Loucy (cell line): ENCODE data around the gene RAB11FIP3.

Experiments
- H2AFZ ChIP-seq: fragments of 200-600 bp; sonication (generic); 2 replicates; pipeline ENCODE4 v1.6.0; 2016; ENCODE audit warnings: antibody characterized with exemption, mild to moderate bottlenecking, low read length, moderate library complexity
- H3F3A ChIP-seq: fragments of 200-600 bp; 2 replicates; pipeline ENCODE4 v1.6.0; 2016; ENCODE audit warnings: antibody characterized with exemption, low read depth, mild to moderate bottlenecking
- H3K27me3 ChIP-seq: fragments of 200-600 bp; sonication (generic); 2 replicates; pipeline ENCODE4 v1.6.1; 2014; ENCODE audit warnings: low read length, mild to moderate bottlenecking; ENCODE audit not compliant: insufficient read depth, poor library complexity, severe bottlenecking
- H3K36me3 ChIP-seq: fragments of 200-600 bp; sonication (generic); 2 replicates; pipeline ENCODE4 v1.6.1; 2016; ENCODE audit warnings: low read length; ENCODE audit not compliant: insufficient read depth
- H3K4me1 ChIP-seq: fragments of 200-600 bp; sonication (generic); 2 replicates; pipeline ENCODE4 v1.5.1; 2014; ENCODE audit warnings: low read length, mild to moderate bottlenecking; ENCODE audit not compliant: insufficient read depth, poor library complexity, severe bottlenecking
- H3K4me2 ChIP-seq: fragments of 200-600 bp; sonication (generic); 2 replicates; pipeline ENCODE4 v1.6.0; 2014; ENCODE audit warnings: antibody characterized with exemption, low read length, low read depth, mild to moderate bottlenecking; ENCODE audit not compliant: poor library complexity, severe bottlenecking
- H3K4me3 ChIP-seq: fragments of 200-600 bp; sonication (generic); 2 replicates; pipeline ENCODE4 v1.5.1; 2014; ENCODE audit warnings: low read length, mild to moderate bottlenecking, mixed read lengths; ENCODE audit not compliant: poor library complexity, severe bottlenecking
- H3K79me2 ChIP-seq: fragments of 200-600 bp; sonication (generic); 2 replicates; pipeline ENCODE4 v1.6.1; 2014; ENCODE audit warnings: low read length; ENCODE audit not compliant: insufficient read depth
- H3K9ac ChIP-seq: fragments of 200-600 bp; sonication (generic); 2 replicates; pipeline ENCODE4 v1.6.0; 2014; ENCODE audit warnings: mild to moderate bottlenecking, low read depth, low read length, moderate library complexity; ENCODE audit not compliant: poor library complexity, severe bottlenecking
- H3K9me2 ChIP-seq: fragments of 200-600 bp; sonication (generic); replicated peaks from 2 replicates; pipeline ENCODE4 v1.6.1; 2016; ENCODE audit warnings: low read depth, low read length, mixed read lengths
- H3K9me3 ChIP-seq: fragments of 200-600 bp; sonication (generic); 2 replicates; pipeline ENCODE4 v1.6.1; 2014; ENCODE audit warnings: mild to moderate bottlenecking, antibody characterized with exemption, low read length, low read depth; ENCODE audit not compliant: insufficient read depth
- H4K20me1 ChIP-seq: fragments of 200-600 bp; sonication (generic); 2 replicates; pipeline ENCODE4 v1.6.0; 2014; ENCODE audit warnings: antibody characterized with exemption, low read length, mild to moderate bottlenecking; ENCODE audit not compliant: insufficient read depth, poor library complexity, severe bottlenecking
- CTCF ChIP-seq: fragments of 200-600 bp; sonication (generic); conservative IDR thresholded peaks from 2 replicates; pipeline ENCODE4 v1.5.1; 2014; ENCODE audit warnings: mild to moderate bottlenecking, antibody characterized with exemption, low read length
- EZH2phosphoT487 ChIP-seq: fragments of 200-600 bp; IDR thresholded peaks from 2 replicates; pipeline ENCODE4 v1.6.1; 2018; ENCODE audit warnings: antibody characterized with exemption, mild to moderate bottlenecking, moderate library complexity, borderline replicate concordance

The RAB11FIP3 gene

GRCh38 chr16:399340-400019, 26.0 kb upstream of the RAB11FIP3 start:
- Histone ChIP-seq H3F3A (0 out of 2 replicates have a peak, but pooled peaks cover 3% of the 10 kb centered on the region), H3K4me3 (no peak overlapping the region), H3K36me3 (no peaks in the 10 kb centered on the region), H3K4me2 (no peak overlapping the region), H4K20me1 (no peaks in the 10 kb centered on the region), H2AFZ (no peak overlapping the region), H3K9me3 (no peaks in the 10 kb centered on the region), H3K4me1 (peaks cover 4% of the 10 kb centered on the region), H3K27me3 (no peaks in the 10 kb centered on the region), H3K9ac (no peak overlapping the region), H3K79me2 (no peaks in the 10 kb centered on the region), H3K9me2 (no peaks in the 10 kb centered on the region)
- no peak for TF ChIP-seq CTCF
- no peak for TF ChIP-seq EZH2phosphoT487

GRCh38 chr16:400061-400591, 25.3 kb upstream of the RAB11FIP3 start:
- no peak for TF ChIP-seq EZH2phosphoT487
- no peak for TF ChIP-seq CTCF
- Histone ChIP-seq H3K9ac (no peak overlapping the region), H3K4me3 (no peak overlapping the region), H3K36me3 (no peaks in the 10 kb centered on the region), H3K79me2 (no peaks in the 10 kb centered on the region), H3K9me3 (no peaks in the 10 kb centered on the region), H3K9me2 (no peaks in the 10 kb centered on the region), H4K20me1 (no peaks in the 10 kb centered on the region), H3K27me3 (no peaks in the 10 kb centered on the region), H3K4me2 (peak overlapping the region; percentile 54), H3F3A (0 out of 2 replicates have a peak, but pooled peaks cover 3% of the 10 kb centered on the region), H3K4me1 (peaks cover 4% of the 10 kb centered on the region), H2AFZ (no peak overlapping the region)

- Histone ChIP-seq H3F3A (no peaks in the 10 kb centered on the region), H3K27me3 (no peaks in the 10 kb centered on the region), H2AFZ (peak within 1 kb of the TSS; percentile 80), H4K20me1 (no peaks in the 10 kb centered on the region), H3K9ac (peak within 1 kb of the TSS; percentile 57), H3K79me2 (no peaks in the 10 kb centered on the region), H3K9me2 (no peaks in the 10 kb centered on the region), H3K9me3 (no peaks in the 10 kb centered on the region), H3K36me3 (no peaks in the 10 kb centered on the region), H3K4me1 (no peaks in the 10 kb centered on the region), H3K4me2 (peak within 1 kb of the TSS; percentile 67), H3K4me3 (peak within 1 kb of the TSS; percentile 71)
- TF ChIP-seq CTCF (peak; percentile 36), EZH2phosphoT487 (no peak)
Observed at GRCh38 chr16:401468-402348, 23.7 kb upstream of the RAB11FIP3 start, which contains the start of gene DECR2. Gene DECR2, plus strand, starts transcription at chr16:401885. Its CDS starts 79 bp downstream, at chr16:401964.
